AG04450 (cell line): Measurements from ENCODE around the gene HSPA2. TPM values are rescaled to one million over a fixed set of nuclear protein-coding genes. Genes with fewer than 3 reads are reported as not detected.
A peak's percentile ranks its signal among the peaks of the same experiment; 100 is the strongest.

Experiments used
- CTCF ChIA-PET: fragments of 300-600, 350-600 bp; formaldehyde crosslinking; extraction: SDS; loops from one replicate; lab custom pipeline; 2022; ENCODE audit warnings: antibody characterized with exemption, inconsistent platforms; lab: Charles Lee
- POLR2A ChIA-PET: fragments of 350-600 bp; formaldehyde crosslinking; extraction: SDS; loops from one replicate; lab custom pipeline; 2021; ENCODE audit warnings: antibody characterized with exemption, inconsistent platforms; lab: Yijun Ruan, JAX
- DNase-seq: peaks from one replicate; pipeline ENCODE4 v3.0.0-alpha.2; 2011; ENCODE audit warnings: low read depth, low spot score
- H3K27ac ChIP-seq: one replicate; pipeline ENCODE4 v1.5.1; 2012; ENCODE audit warnings: low read depth, low read length, control low read depth
- H3K27me3 ChIP-seq: one replicate; pipeline ENCODE4 v1.6.0; 2012; ENCODE audit warnings: low read length; ENCODE audit not compliant: control insufficient read depth, insufficient read depth
- H3K4me3 ChIP-seq: 2 replicates; pipeline ENCODE4 v1.5.1; 2011; ENCODE audit warnings: mild to moderate bottlenecking, low read depth, low read length, control low read depth
- H3K9me3 ChIP-seq: 2 replicates; pipeline ENCODE4 v1.5.1; 2012; ENCODE audit warnings: low read length; ENCODE audit not compliant: control insufficient read depth, insufficient read depth
- polyA plus RNA-seq: library from polyadenylated mRNA; depleted of rRNA; stranded (reverse); fragments of >200 nt; gene quantifications from 2 replicates; pipeline ENCODE4 v1.2.3, GENCODE V29; 2011
- TF ChIP-seq, protein P1 (sequence below): IDR thresholded peaks from 2 replicates; pipeline ENCODE4 v1.5.1; 2011; ENCODE audit warnings: low read depth, low read length, control low read depth, inconsistent platforms

Gene HSPA2
- polyA plus RNA-seq, 1 experiment: 18.2 TPM

DNA sequence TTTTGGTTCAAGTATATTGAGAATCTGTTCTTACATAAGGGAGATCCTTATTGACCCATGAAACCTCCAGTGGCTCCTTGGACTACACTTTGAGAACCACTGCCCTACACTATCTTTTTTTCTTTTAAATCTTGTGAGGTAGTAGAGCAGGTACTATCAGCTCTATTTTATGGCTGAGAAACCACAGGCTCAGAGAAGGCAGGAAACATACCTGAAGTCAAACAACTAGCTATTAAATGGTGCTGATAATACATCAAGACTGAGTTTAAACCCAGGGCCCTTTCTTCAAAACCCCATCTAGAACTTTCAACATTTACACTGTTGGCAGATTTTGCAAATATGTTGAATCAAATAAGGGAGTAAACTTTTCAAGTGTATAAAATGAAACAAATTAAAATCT lies 43.8 kb upstream of the HSPA2 start:
- Histone ChIP-seq H3K27me3 (no peaks in the 10 kb centered on the region), H3K9me3 (no peaks in the 10 kb centered on the region), H3K27ac (no peak overlapping the region), H3K4me3 (no peak overlapping the region)
- ChIA-PET POLR2A (no interaction called here), CTCF (interaction anchor here (1.5 to 2.3 kb wide), 4 partner anchors 14 to 146 kb away, joined by 4 to 9 read pairs (median 6); no protein-coding TSS in a partner anchor)
- no peak for DNase-seq
- TF ChIP-seq, protein P1, sequence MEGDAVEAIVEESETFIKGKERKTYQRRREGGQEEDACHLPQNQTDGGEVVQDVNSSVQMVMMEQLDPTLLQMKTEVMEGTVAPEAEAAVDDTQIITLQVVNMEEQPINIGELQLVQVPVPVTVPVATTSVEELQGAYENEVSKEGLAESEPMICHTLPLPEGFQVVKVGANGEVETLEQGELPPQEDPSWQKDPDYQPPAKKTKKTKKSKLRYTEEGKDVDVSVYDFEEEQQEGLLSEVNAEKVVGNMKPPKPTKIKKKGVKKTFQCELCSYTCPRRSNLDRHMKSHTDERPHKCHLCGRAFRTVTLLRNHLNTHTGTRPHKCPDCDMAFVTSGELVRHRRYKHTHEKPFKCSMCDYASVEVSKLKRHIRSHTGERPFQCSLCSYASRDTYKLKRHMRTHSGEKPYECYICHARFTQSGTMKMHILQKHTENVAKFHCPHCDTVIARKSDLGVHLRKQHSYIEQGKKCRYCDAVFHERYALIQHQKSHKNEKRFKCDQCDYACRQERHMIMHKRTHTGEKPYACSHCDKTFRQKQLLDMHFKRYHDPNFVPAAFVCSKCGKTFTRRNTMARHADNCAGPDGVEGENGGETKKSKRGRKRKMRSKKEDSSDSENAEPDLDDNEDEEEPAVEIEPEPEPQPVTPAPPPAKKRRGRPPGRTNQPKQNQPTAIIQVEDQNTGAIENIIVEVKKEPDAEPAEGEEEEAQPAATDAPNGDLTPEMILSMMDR: no peak

DNA sequence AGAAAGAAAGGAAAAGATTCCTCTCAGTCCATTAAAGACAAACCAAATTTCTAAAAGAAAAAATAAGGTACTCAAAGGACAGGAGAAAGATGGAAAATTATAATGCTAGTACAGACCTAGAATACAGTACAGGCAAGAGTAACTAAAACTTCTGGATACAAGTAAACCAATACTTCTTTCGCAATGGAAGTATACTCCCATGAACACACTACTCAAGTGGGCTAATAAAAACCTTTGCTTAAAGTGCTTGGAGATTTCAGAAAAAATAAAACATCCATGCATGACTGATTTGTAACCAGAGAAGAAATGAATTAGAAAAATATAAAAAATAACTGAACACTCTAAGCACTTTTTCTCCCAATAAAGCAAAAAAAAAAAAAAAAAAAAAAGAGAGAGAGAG lies 40.5 kb upstream of the HSPA2 start:
- peaks cover 3% of the 10 kb centered on the region; the same call in 1 of the 2 replicates for H3K9me3 ChIP-seq
- no peak overlapping the region for H3K4me3 ChIP-seq
- no peak for DNase-seq
- TF ChIP-seq, protein P1: no peak
- no peak overlapping the region for H3K27ac ChIP-seq
- POLR2A ChIA-PET: no interaction called here
- no peaks in the 10 kb centered on the region for H3K27me3 ChIP-seq
- CTCF ChIA-PET: no interaction called here

GRCh38 chr14:64501411-64502171 lies 39.0 kb upstream of the HSPA2 start:
- no peak for DNase-seq
- Histone ChIP-seq H3K9me3 (peaks cover 3% of the 10 kb centered on the region; the same call in 1 of the 2 replicates), H3K27me3 (no peaks in the 10 kb centered on the region), H3K27ac (no peak overlapping the region), H3K4me3 (peak overlapping the region; percentile 25)
- TF ChIP-seq, protein P1: no peak
- CTCF ChIA-PET: interaction anchor here (0.7 to 1.3 kb wide), 4 partner anchors 11 to 158 kb away, joined by 3 to 4 read pairs (median 3); no protein-coding TSS in a partner anchor
- POLR2A ChIA-PET: interaction anchor here (0.5 to 0.6 kb wide), 2 partner anchors 146 to 184 kb away, joined by 3 to 7 read pairs; no protein-coding TSS in a partner anchor

- POLR2A ChIA-PET: interaction anchor here (1.1 kb wide), 1 partner anchor 127 kb away, joined by 3 read pairs; no protein-coding TSS in a partner anchor
Observed at GRCh38 chr14:64502456-64502855, 38.1 kb upstream of the HSPA2 start.

More at GRCh38 chr14:64502456-64502855, 38.1 kb upstream of the HSPA2 start:
- CTCF ChIA-PET: interaction anchor here (0.6 to 1.0 kb wide), 2 partner anchors 135 to 366 kb away, joined by 3 read pairs; no protein-coding TSS in a partner anchor
- Histone ChIP-seq H3K27ac (peak overlapping the region; percentile 93), H3K27me3 (no peaks in the 10 kb centered on the region), H3K9me3 (peaks cover 3% of the 10 kb centered on the region; the same call in 1 of the 2 replicates), H3K4me3 (peak overlapping the region; percentile 82)
- no peak for DNase-seq
- TF ChIP-seq, protein P1: no peak
